BLaER1 treated with 17β-estradiol and CSF1 and Interleukin-3, amounts not matched to agents 10 nM and 100 nM (cell line): ENCODE measurements around the gene ADGRV1.

ENCODE experiments used
- H3K27ac ChIP-seq, 11 experiments: shearing (Covaris generic); formaldehyde crosslinking; 2 replicates each; pipeline ENCODE4 v1.8.1; 2022
- H3K27me3 ChIP-seq, 11 experiments: shearing (Covaris generic); formaldehyde crosslinking; 2 replicates each; pipeline ENCODE4 v1.8.1; 2022
- H3K36me3 ChIP-seq, 11 experiments: shearing (Covaris generic); formaldehyde crosslinking; 2 replicates each; pipeline ENCODE4 v1.8.1; 2022
- H3K4me1 ChIP-seq, 10 experiments: shearing (Covaris generic); formaldehyde crosslinking; 2 replicates each; pipeline ENCODE4 v1.8.1; 2022
- H3K4me2 ChIP-seq, 11 experiments: shearing (Covaris generic); formaldehyde crosslinking; 2 replicates each; pipeline ENCODE4 v1.8.1; 2022
- H3K4me3 ChIP-seq, 10 experiments: shearing (Covaris generic); formaldehyde crosslinking; 2 replicates each; pipeline ENCODE4 v1.8.1; 2022
- H3K9ac ChIP-seq, 11 experiments: shearing (Covaris generic); formaldehyde crosslinking; 2 replicates each; pipeline ENCODE4 v1.8.1; 2022
- H3K9me3 ChIP-seq, 11 experiments: shearing (Covaris generic); formaldehyde crosslinking; replicated peaks in 1 of 11; 2 replicates each; pipeline ENCODE4 v1.8.1; 2022
- H4K20me1 ChIP-seq, 11 experiments: shearing (Covaris generic); formaldehyde crosslinking; 2 replicates each; pipeline ENCODE4 v1.8.1; 2022
- Cebpa-rat ChIP-seq, 11 experiments: shearing (Covaris generic); IDR thresholded peaks; 2 replicates each; pipeline ENCODE4 v1.8.1; 2022

Gene ADGRV1

GRCh38 chr5:90546216-90546837, 12.3 kb upstream of the ADGRV1 start:
- Histone ChIP-seq H3K9ac (no peak overlapping the region), H3K27ac (no peak overlapping the region), H3K4me3 (no peak overlapping the region), H4K20me1 (peaks cover 0 to 9% (median 0%) of the 10 kb centered on the region in 11 experiments; a peak in 2 of 22 replicates), H3K36me3 (no peaks in the 10 kb centered on the region), H3K4me2 (no peak overlapping the region), H3K9me3 (no peaks in the 10 kb centered on the region; a peak in 1 of 22 replicates), H3K4me1 (peaks cover 10 to 18% (median 16%) of the 10 kb centered on the region in 10 experiments), H3K27me3 (peaks cover 0 to 11% (median 0%) of the 10 kb centered on the region in 11 experiments; a peak in 1 of 22 replicates)
- TF ChIP-seq Cebpa-rat (IDR thresholded peaks at IDR 0.05), result no peak

- peaks cover 0 to 9% (median 0%) of the 10 kb centered on the region in 11 experiments; a peak in 2 of 22 replicates for H4K20me1 ChIP-seq
- no peaks in the 10 kb centered on the region for H3K9me3 ChIP-seq
Measured at GRCh38 chr5:90547072-90547536, 11.5 kb upstream of the ADGRV1 start.

GRCh38 chr5:90548069-90548593, 10.5 kb upstream of the ADGRV1 start:
- H3K4me1 ChIP-seq, result peaks cover 10 to 24% (median 20%) of the 10 kb centered on the region in 10 experiments
- H3K9ac ChIP-seq, result no peak overlapping the region
- H3K4me3 ChIP-seq, result no peak overlapping the region
- no peaks in the 10 kb centered on the region for H3K9me3 ChIP-seq
- H3K4me2 ChIP-seq, result no peak overlapping the region
- peaks cover 0 to 24% (median 0%) of the 10 kb centered on the region in 11 experiments; a peak in 7 of 22 replicates for H3K27me3 ChIP-seq
- no peak for TF ChIP-seq Cebpa-rat (IDR thresholded peaks at IDR 0.05)
- H3K36me3 ChIP-seq, result no peaks in the 10 kb centered on the region
- H3K27ac ChIP-seq, result no peak overlapping the region
- H4K20me1 ChIP-seq, result peaks cover 0 to 9% (median 0%) of the 10 kb centered on the region in 11 experiments; a peak in 2 of 22 replicates

More at GRCh38 chr5:90547072-90547536, 11.5 kb upstream of the ADGRV1 start:
- H3K27ac ChIP-seq, result no peak overlapping the region
- no peak overlapping the region for H3K4me2 ChIP-seq
- peaks cover 0 to 14% (median 0%) of the 10 kb centered on the region in 11 experiments; a peak in 4 of 22 replicates for H3K27me3 ChIP-seq
- peaks cover 10 to 24% (median 20%) of the 10 kb centered on the region in 10 experiments for H3K4me1 ChIP-seq
- no peak overlapping the region for H3K9ac ChIP-seq
- no peak for TF ChIP-seq Cebpa-rat (IDR thresholded peaks at IDR 0.05)
- H3K4me3 ChIP-seq, result no peak overlapping the region
- no peaks in the 10 kb centered on the region for H3K36me3 ChIP-seq

GRCh38 chr5:90549223-90549622, 9.4 kb upstream of the ADGRV1 start:
- Histone ChIP-seq H3K27me3 (peaks cover 0 to 35% (median 0%) of the 10 kb centered on the region in 11 experiments; a peak in 7 of 22 replicates), H3K27ac (no peak overlapping the region), H3K9me3 (no peaks in the 10 kb centered on the region), H3K9ac (no peak overlapping the region), H4K20me1 (peaks cover 0 to 9% (median 0%) of the 10 kb centered on the region in 11 experiments; a peak in 2 of 22 replicates), H3K36me3 (no peaks in the 10 kb centered on the region), H3K4me1 (peaks cover 10 to 24% (median 20%) of the 10 kb centered on the region in 10 experiments), H3K4me2 (0 out of 22 replicates have a peak overlapping the region, but pooled peaks of 1 of the 11 experiments have one; percentile 51), H3K4me3 (no peak overlapping the region)
- no peak for TF ChIP-seq Cebpa-rat (IDR thresholded peaks at IDR 0.05)

DNA sequence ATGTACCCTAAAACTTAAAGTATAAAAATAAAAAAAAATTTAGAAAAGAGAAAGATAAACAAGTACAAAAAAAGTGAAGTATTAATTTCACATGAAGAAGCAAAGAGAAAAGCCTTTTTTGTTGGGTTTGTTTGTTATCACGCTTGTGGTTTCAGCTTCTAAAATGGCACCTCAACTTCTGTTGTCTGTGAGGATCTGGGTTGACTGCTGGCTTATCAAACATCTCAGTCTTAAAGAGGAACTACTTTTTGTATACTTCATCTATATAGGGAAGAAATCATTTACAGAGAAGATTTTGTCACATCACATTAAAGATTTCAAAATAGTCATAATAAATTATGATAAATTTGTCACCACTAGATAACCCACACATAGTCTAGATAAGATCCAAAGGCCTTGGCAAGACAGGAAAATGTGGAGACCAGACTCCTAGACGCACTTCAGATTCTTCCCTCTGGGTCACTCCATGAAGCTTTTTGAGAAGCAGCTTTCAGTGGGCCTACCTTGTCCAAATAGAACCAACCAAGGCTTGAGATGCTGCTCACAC, 8.8 kb upstream of the ADGRV1 start:
- H3K9me3 ChIP-seq, result no peaks in the 10 kb centered on the region
- H3K4me3 ChIP-seq, result no peak overlapping the region
- H3K4me1 ChIP-seq, result peaks cover 10 to 24% (median 20%) of the 10 kb centered on the region in 10 experiments
- no peak overlapping the region for H3K9ac ChIP-seq
- no peaks in the 10 kb centered on the region for H3K36me3 ChIP-seq
- no peak overlapping the region; a peak in 1 of 22 replicates for H3K27ac ChIP-seq
- peak overlapping the region in 10 of 11 experiments; percentile 2 to 80 (median 54); a peak in 11 of 22 replicates for H3K4me2 ChIP-seq
- no peak for TF ChIP-seq Cebpa-rat (IDR thresholded peaks at IDR 0.05)
- H4K20me1 ChIP-seq, result peaks cover 0 to 9% (median 0%) of the 10 kb centered on the region in 11 experiments; a peak in 2 of 22 replicates
- peaks cover 0 to 38% (median 0%) of the 10 kb centered on the region in 11 experiments; a peak in 7 of 22 replicates for H3K27me3 ChIP-seq

DNA sequence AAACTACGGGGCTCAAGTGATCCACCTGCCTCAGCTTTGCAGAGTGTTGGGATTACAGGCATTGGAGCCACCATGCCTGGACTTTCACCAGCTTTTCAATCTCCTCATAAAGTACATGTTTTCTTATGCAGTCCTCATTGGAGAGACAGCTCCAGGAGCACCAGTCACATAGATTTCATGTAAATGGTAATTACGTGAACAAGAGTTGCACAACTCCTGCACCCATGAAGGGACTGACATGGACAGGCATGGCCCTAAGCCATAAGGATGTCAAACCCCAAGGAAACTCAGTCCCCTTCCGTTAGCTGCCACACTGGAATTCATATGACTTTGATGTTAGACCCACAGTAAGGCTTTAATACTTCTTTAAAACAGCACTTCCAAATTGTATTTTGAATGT, 7.6 kb upstream of the ADGRV1 start:
- H3K27me3 ChIP-seq, result peaks cover 0 to 38% (median 0%) of the 10 kb centered on the region in 11 experiments; a peak in 7 of 22 replicates
- peaks cover 0 to 9% (median 0%) of the 10 kb centered on the region in 11 experiments; a peak in 2 of 22 replicates for H4K20me1 ChIP-seq
- no peak overlapping the region for H3K4me3 ChIP-seq
- no peaks in the 10 kb centered on the region for H3K36me3 ChIP-seq
- H3K4me1 ChIP-seq, result peaks cover 10 to 24% (median 20%) of the 10 kb centered on the region in 10 experiments
- peak overlapping the region in 7 of 11 experiments; percentile 1 to 64 (median 31); a peak in 9 of 22 replicates for H3K27ac ChIP-seq
- no peaks in the 10 kb centered on the region for H3K9me3 ChIP-seq
- peak in 9 of 11 experiments; percentile 45 to 83 (median 63); a peak in 15 of 22 replicates for TF ChIP-seq Cebpa-rat (IDR thresholded peaks at IDR 0.05)
- H3K9ac ChIP-seq, result no peak overlapping the region
- peak overlapping the region; percentile 27 to 80 (median 54) for H3K4me2 ChIP-seq

- H3K9ac ChIP-seq, result no peak overlapping the region
Measured at GRCh38 chr5:90551376-90551775, 7.2 kb upstream of the ADGRV1 start.

GRCh38 chr5:90553711-90554110, 4.9 kb upstream of the ADGRV1 start:
- Histone ChIP-seq H3K9ac (no peak overlapping the region), H3K27me3 (peaks cover 0 to 39% (median 0%) of the 10 kb centered on the region in 11 experiments; a peak in 7 of 22 replicates), H3K9me3 (peaks cover 4 to 6% (median 5%) of the 10 kb centered on the region in 11 experiments; a peak in 16 of 22 replicates), H3K4me2 (no peak overlapping the region), H3K4me1 (peaks cover 10 to 24% (median 20%) of the 10 kb centered on the region in 10 experiments), H3K27ac (no peak overlapping the region), H4K20me1 (peaks cover 0 to 9% (median 0%) of the 10 kb centered on the region in 11 experiments; a peak in 2 of 22 replicates), H3K4me3 (no peak overlapping the region), H3K36me3 (no peaks in the 10 kb centered on the region)
- TF ChIP-seq Cebpa-rat (IDR thresholded peaks at IDR 0.05), result no peak

More at GRCh38 chr5:90551376-90551775, 7.2 kb upstream of the ADGRV1 start:
- TF ChIP-seq Cebpa-rat (IDR thresholded peaks at IDR 0.05), result no peak
- Histone ChIP-seq H3K36me3 (no peaks in the 10 kb centered on the region), H4K20me1 (peaks cover 0 to 9% (median 0%) of the 10 kb centered on the region in 11 experiments; a peak in 2 of 22 replicates), H3K4me2 (peak overlapping the region in 8 of 11 experiments; percentile 27 to 80 (median 56); a peak in 15 of 22 replicates), H3K4me1 (peaks cover 10 to 24% (median 20%) of the 10 kb centered on the region in 10 experiments), H3K4me3 (no peak overlapping the region), H3K27ac (peak overlapping the region in 2 of 11 experiments; percentile 29 to 47; a peak in 3 of 22 replicates), H3K9me3 (no peaks in the 10 kb centered on the region), H3K27me3 (peaks cover 0 to 38% (median 0%) of the 10 kb centered on the region in 11 experiments; a peak in 7 of 22 replicates)
